ENCODE data around the gene ANKIB1.

DNA sequence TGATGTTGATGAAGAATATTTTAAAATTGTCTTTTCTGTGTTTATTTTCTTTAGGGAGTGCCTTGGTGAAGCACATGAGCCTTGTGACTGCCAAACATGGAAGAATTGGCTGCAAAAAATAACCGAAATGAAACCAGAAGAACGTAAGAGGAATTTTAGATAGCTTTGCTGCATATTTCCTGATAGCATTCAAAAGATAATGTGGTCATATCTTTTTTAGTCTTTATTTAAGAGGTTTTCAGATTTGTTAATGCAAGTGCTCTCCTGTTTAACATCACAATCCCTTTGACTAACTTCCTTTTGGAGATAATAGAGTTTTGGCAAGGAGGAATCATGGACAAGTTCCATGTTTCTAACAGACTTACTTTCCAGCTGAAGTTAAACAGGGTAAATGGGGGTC, 116.4 kb downstream of the ANKIB1 start:
- no peak for TF ChIP-seq POLR2A (IDR thresholded peaks at IDR 0.05; ENCODE audit: low read depth, low read length)
- TF ChIP-seq POLR2AphosphoS5 (IDR thresholded peaks at IDR 0.05; ENCODE audit: low read depth, low read length), result no peak
